Glutamatergic neuron (in vitro differentiated cells): ENCODE measurements around the gene SLC22A17. TPM values are rescaled to one million over a fixed set of nuclear protein-coding genes. Genes with fewer than 3 reads are reported as not detected.
A peak's percentile ranks its signal among the peaks of the same experiment; 100 is the strongest.

Experiments
- DNase-seq: peaks from one replicate; pipeline ENCODE4 v3.0.0; 2022
- H3K27ac Mint-ChIP-seq: one replicate; pipeline ENCODE4 v1.8.0; 2020; ENCODE audit warnings: mild to moderate bottlenecking, mixed read lengths, inconsistent platforms; ENCODE audit not compliant: unreplicated experiment
- H3K27me3 Mint-ChIP-seq: one replicate; pipeline ENCODE4 v1.8.0; 2020; ENCODE audit warnings: mild to moderate bottlenecking, moderate library complexity, mixed read lengths, inconsistent platforms; ENCODE audit not compliant: unreplicated experiment
- H3K36me3 Mint-ChIP-seq: one replicate; pipeline ENCODE4 v1.8.0; 2020; ENCODE audit warnings: mild to moderate bottlenecking, mixed read lengths, inconsistent platforms; ENCODE audit not compliant: unreplicated experiment
- H3K4me1 Mint-ChIP-seq: one replicate; pipeline ENCODE4 v1.8.0; 2020; ENCODE audit warnings: mild to moderate bottlenecking, low read depth, mixed read lengths, inconsistent platforms; ENCODE audit not compliant: unreplicated experiment
- H3K4me3 Mint-ChIP-seq: one replicate; pipeline ENCODE4 v1.8.0; 2020; ENCODE audit warnings: mild to moderate bottlenecking, mixed read lengths, inconsistent platforms; ENCODE audit not compliant: unreplicated experiment
- H3K9me3 Mint-ChIP-seq: one replicate; pipeline ENCODE4 v1.8.0; 2020; ENCODE audit warnings: mild to moderate bottlenecking, moderate library complexity, mixed read lengths, inconsistent platforms; ENCODE audit not compliant: unreplicated experiment
- total RNA-seq: library from RNA; stranded (reverse); fragmentation: NEBNext Ultra II Directional; extraction: Animal tissue kit (Norgen Biotek cat#: 25700); gene quantifications from one replicate; pipeline ENCODE4 v1.2.1, GENCODE V29; 2021; ENCODE audit not compliant: unreplicated experiment
- TF ChIP-seq, protein P1 (sequence below): fragments of 200-600 bp; sonication (generic); IDR thresholded peaks from one replicate; pipeline ENCODE4 v1.5.0; 2021; ENCODE audit not compliant: partially characterized antibody, unreplicated experiment

Gene SLC22A17
- total RNA-seq, 1 donor from 2014 or later: 70.6 TPM

DNA sequence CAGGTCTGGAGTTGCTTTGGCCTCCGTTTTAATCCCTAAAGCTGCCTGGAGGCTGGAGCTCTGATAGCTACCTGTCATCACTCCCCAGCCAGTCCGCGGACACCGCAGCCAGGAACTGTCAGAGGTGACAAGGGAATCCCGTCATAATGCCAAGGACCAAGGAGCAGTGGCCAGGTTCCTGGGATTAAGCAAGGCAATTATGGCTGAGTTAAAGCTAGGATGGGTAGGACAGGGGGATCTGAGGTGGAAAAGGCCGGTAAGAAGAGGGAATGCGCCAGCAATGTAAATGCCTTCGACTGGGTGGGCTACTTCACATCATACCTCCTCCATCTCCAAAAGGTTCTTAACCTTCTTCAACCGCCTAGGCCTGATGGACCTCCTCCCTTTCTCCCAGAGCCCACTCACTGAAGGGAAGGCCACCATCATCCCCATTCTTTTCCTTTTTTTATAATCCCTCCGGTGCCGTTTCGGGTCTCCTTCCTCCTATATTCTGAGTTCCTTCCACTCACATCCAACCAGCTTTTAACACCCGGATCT lies 51.9 kb downstream of the SLC22A17 start:
- H3K9me3 Mint-ChIP-seq: peaks cover 19% of the 10 kb centered on the region
- peak overlapping the region; percentile 97 for H3K27ac Mint-ChIP-seq
- TF ChIP-seq, protein P1, sequence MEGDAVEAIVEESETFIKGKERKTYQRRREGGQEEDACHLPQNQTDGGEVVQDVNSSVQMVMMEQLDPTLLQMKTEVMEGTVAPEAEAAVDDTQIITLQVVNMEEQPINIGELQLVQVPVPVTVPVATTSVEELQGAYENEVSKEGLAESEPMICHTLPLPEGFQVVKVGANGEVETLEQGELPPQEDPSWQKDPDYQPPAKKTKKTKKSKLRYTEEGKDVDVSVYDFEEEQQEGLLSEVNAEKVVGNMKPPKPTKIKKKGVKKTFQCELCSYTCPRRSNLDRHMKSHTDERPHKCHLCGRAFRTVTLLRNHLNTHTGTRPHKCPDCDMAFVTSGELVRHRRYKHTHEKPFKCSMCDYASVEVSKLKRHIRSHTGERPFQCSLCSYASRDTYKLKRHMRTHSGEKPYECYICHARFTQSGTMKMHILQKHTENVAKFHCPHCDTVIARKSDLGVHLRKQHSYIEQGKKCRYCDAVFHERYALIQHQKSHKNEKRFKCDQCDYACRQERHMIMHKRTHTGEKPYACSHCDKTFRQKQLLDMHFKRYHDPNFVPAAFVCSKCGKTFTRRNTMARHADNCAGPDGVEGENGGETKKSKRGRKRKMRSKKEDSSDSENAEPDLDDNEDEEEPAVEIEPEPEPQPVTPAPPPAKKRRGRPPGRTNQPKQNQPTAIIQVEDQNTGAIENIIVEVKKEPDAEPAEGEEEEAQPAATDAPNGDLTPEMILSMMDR: no peak
- DNase-seq: peak; percentile 31
- peaks cover 20% of the 10 kb centered on the region for H3K27me3 Mint-ChIP-seq
- H3K4me3 Mint-ChIP-seq: peak overlapping the region; percentile 94
- peaks cover 4% of the 10 kb centered on the region for H3K4me1 Mint-ChIP-seq
- H3K36me3 Mint-ChIP-seq: peaks cover 9% of the 10 kb centered on the region

DNA sequence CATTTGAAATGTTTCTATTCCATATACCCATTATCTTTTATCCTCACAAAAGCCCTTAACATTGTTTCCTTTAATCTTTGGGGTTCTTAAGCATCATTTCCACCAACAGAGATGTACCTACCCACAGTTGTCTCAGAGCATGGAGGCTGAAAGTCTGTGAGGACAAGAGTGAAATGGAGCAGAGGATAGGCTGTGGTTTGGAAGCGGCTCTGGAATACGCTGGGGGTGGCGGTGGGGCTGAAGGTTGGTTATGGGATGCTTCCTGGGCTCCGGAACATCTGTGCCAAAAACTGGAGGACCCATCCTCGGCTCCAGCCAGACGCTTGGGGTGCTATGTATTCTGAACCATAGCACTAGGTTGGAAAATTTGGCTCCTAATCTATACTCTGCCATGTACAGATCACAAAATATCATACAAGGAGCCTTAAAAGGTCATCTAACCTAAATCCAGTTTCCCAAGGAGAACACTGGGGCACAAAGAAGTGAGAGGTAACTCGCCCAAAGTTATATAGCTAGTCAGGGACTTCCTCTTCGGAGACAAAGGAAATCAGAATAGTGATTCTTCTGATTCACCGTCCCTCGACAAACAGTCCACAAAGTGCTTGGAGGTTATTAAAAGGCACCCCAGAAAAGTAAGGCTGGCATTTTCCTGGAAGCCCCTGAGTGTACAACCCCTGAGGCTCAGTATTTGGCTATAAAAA lies 52.6 kb downstream of the SLC22A17 start:
- Mint-ChIP-seq H3K36me3 (peaks cover 9% of the 10 kb centered on the region), H3K9me3 (peaks cover 17% of the 10 kb centered on the region), H3K4me3 (peak overlapping the region; percentile 94), H3K27ac (peak overlapping the region; percentile 97), H3K27me3 (peaks cover 20% of the 10 kb centered on the region), H3K4me1 (peaks cover 5% of the 10 kb centered on the region)
- TF ChIP-seq, protein P1: no peak
- no peak for DNase-seq

DNA sequence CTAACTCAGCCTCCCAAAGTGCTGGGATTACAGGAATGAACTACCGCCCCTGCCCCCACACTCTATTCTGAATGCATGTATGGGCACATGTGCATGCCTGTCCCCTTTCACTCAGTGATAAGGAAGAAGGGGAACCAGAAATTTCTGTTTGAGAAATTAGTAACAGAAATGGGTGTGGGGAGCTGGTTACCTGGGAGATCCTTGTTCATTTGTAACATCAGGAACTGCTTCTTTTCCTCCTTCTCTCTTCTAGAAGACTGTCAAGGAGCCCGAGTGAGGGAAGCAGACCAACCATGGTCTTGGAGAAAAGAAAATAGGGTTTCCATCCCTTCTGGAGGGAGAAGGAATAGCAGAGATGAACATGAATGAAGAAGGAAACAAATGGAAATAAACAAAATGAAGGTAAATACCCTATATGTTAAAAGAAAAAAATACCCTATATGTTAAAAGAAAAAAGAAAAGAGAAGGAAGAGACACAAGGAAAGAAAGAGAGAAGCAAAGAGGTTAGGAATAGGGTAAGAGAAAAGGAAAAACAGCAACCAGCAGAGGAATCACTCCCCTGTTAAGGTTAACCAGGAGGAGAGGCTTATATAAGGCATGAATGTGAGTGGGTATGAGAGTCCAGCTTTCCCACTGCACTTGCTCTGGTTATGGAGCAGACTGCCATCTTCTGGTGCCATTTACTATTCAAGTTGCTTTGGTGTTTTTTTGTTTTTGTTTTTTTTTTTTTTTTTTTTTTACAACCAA lies 53.3 kb downstream of the SLC22A17 start:
- peak overlapping the region; percentile 67 for H3K4me3 Mint-ChIP-seq
- peaks cover 19% of the 10 kb centered on the region for H3K9me3 Mint-ChIP-seq
- no peak overlapping the region for H3K27ac Mint-ChIP-seq
- TF ChIP-seq, protein P1: peak; percentile 4
- peaks cover 5% of the 10 kb centered on the region for H3K4me1 Mint-ChIP-seq
- peaks cover 9% of the 10 kb centered on the region for H3K36me3 Mint-ChIP-seq
- peaks cover 17% of the 10 kb centered on the region for H3K27me3 Mint-ChIP-seq
- DNase-seq: no peak

DNA sequence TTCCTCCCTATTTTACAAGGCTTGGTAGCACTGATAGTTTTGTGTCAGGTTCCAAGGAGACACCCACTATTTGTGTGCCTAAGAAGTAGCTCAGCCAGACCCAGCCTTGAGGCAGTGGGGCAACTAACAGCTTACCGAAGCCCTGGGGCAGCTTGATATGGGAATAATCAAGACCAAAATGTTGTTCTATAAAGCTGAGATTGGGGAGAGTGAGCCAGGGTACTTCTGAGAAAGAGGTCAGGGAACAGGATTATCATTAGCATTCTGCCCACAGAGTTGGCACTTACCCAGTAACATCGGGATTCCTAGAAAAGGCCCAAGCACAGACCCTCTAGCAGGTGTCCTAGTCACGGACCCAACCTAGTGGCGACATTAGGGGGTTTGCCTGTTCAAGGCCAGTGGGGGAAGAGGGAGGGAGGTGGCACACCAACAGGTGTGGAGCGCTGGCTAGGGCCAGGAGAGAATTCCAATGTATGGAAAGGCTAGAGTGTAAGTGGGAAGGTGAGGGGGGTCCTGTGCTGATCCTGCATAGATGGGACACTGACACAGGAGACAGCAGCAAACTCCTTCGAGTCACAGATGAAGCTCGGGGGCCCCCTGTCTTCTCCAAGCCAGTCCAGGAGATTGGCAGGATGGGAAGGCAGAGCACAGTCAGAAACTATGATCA lies 54.9 kb downstream of the SLC22A17 start:
- peaks cover 9% of the 10 kb centered on the region for H3K36me3 Mint-ChIP-seq
- TF ChIP-seq, protein P1: no peak
- no peak for DNase-seq
- peak overlapping the region; percentile 20 for H3K4me3 Mint-ChIP-seq
- peaks cover 8% of the 10 kb centered on the region for H3K4me1 Mint-ChIP-seq
- H3K27ac Mint-ChIP-seq: no peak overlapping the region
- H3K9me3 Mint-ChIP-seq: peaks cover 20% of the 10 kb centered on the region
- H3K27me3 Mint-ChIP-seq: peaks cover 22% of the 10 kb centered on the region
